Ovary (tissue), 9 donors: Measurements from ENCODE around the gene ATG4D. TPM values are rescaled to one million over a fixed set of nuclear protein-coding genes. Genes with fewer than 3 reads are reported as not detected.

Experiments
- DNase-seq, 5 donors: peaks; one replicate each; pipeline ENCODE4 v3.0.0-alpha.2; 2019 to 2020
- H3K27ac ChIP-seq, 2 donors: fragments of 200-600 bp; one replicate each; pipeline versions ENCODE4 v1.5.1 to v1.8.0; 2019 to 2022
- H3K27me3 ChIP-seq: fragments of 200-600 bp; one replicate; pipeline ENCODE4 v1.8.0; 2022
- H3K36me3 ChIP-seq: fragments of 200-600 bp; sonication (generic); one replicate; pipeline ENCODE4 v1.5.1; 2019
- H3K4me1 ChIP-seq: one replicate; pipeline ENCODE4 v1.8.1; 2013; ENCODE audit warnings: mild to moderate bottlenecking, moderate library complexity; ENCODE audit not compliant: insufficient read depth
- H3K4me3 ChIP-seq: fragments of 200-600 bp; sonication (generic); one replicate; pipeline ENCODE4 v1.5.1; 2017
- H3K9me3 ChIP-seq, 2 donors: fragments of 200-600 bp in 1 of 2; sonication (generic) in 1 of 2; one replicate each; pipeline versions ENCODE4 v1.5.1 to v1.8.1; 2013 to 2019; ENCODE audit warnings: mild to moderate bottlenecking in 1 of 2, moderate library complexity in 1 of 2
- EP300 ChIP-seq: sonication (generic); formaldehyde crosslinking; IDR thresholded peaks from one replicate; pipeline ENCODE4 v1.6.1; 2017; ENCODE audit warnings: antibody characterized with exemption
- POLR2A ChIP-seq: fragments of 450-650 bp; IDR thresholded peaks from one replicate; pipeline ENCODE4 v1.6.1; 2017; ENCODE audit warnings: antibody characterized with exemption, mild to moderate bottlenecking, moderate library complexity
- WGBS, 3 donors: extraction: QIAGEN DNeasy Blood & Tissue Kit in 1 of 3; methylation state at CpG; one replicate each; pipeline versions ENCODE4 v1.1.5 to v1.1.7; 2013 to 2017; 5-methylcytosine and 5-hydroxymethylcytosine counted together
- intact Hi-C, 4 donors: fragments of 100-400 bp; cut with DNase I; formaldehyde crosslinking; loops; one replicate each; pipeline versions ENCODE4 v1.11.0 to v1.15.1; 2022 to 2023
- polyA plus RNA-seq, 2 donors: library from polyadenylated mRNA; stranded (reverse); fragments of 200-250 nt in 1 of 2; fragments of 350-450 nt in 1 of 2; fragmentation: Illumina TruSeq in 1 of 2; extraction: RNeasy Lipid Tissue Mini Kit (QIAGEN cat#74804) in 1 of 2; gene quantifications; one replicate each; pipeline ENCODE4 v1.2.3, GENCODE V29; 2013 to 2014
- total RNA-seq, 7 donors: library from RNA; depleted of rRNA in 2 of 7; stranded (reverse); fragments of >200 nt in 2 of 7; fragmentation: NEBNext Ultra II Directional in 3 of 7; extraction: Animal tissue kit (Norgen Biotek cat#: 25700) in 3 of 7; gene quantifications; one replicate each; pipeline versions ENCODE4 v1.1.0 to v1.2.4, GENCODE V29; 2016 to 2023
- TF ChIP-seq, protein P1 (sequence below), 3 donors: fragments of 450-650 bp in 2 of 3; fragments of 200-600 bp in 1 of 3; IDR thresholded peaks; one replicate each; pipeline versions ENCODE4 v1.5.1 to v1.8.0; 2016 to 2022; ENCODE audit warnings: antibody characterized with exemption in 3 of 3, mild to moderate bottlenecking in 1 of 3
- donor health status: DM: no; HTN: no; CAD: no; lungs with moderate emphysema.
- donor health status: DM: no; HTN: no; CAD: no.
- donor health status: Bipolar disorder and iron deficiency.
- donor health status: DM: yes; HTN: yes; CAD: no.
- donor health status: DM: no; HTN: no; CAD: no.
- donor health status: DM: yes; HTN: yes; CAD: no.

ATG4D gene
- total and polyA plus RNA-seq, 9 donors, result 3.1 to 26.9 (median 21.1) TPM

DNA sequence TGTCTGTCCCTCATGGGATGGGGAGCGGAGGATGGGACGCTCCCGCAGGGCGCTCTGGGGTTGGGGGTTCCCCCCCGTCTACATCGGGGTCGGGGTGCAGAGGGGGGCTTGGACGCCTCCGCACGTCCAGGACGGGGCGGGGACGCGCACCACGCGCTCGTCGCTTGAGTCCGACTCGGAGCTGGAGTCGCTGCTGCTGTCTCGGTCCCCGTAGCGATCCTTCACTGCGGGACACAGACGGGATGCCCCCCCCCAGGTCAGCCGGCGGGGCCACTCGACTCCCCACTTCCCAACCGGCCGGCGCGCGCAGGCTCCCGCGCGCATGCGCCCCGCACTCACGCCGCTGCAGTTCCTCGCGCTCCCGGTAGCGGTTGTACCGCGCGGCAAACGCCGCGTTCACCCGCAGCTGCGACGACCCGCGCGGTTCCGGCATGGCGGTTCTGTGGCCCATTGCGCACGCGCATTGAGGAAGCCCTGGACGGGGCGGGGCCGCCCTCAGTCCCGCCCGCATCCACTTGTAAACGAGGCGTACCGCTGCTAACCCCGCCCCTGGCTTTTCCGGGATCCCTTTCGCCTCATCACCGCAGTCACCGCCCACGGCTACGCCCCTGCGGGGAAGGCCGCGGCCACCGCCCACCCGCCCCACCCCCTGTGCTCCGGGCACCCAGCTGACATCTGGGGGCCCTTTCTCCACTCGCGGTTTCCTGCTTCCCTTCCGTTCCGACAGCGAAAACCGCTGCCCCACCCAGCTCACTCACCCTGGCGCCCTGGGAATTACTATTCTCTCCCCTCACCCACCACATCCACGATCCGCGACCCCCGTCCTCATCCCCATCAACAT, 22.1 kb downstream of the ATG4D start, which contains the start of gene KRI1:
TSS of gene KRI1 (minus strand) at position 444 of the 841 bp plus-strand sequence. CDS start at position 433, 11 bp downstream.
- no peaks in the 10 kb centered on the region for H3K27me3 ChIP-seq
- peak; percentile 98 to 99 (median 99) for DNase-seq
- TF ChIP-seq EP300, result peak; percentile 98
- TF ChIP-seq, protein P1, sequence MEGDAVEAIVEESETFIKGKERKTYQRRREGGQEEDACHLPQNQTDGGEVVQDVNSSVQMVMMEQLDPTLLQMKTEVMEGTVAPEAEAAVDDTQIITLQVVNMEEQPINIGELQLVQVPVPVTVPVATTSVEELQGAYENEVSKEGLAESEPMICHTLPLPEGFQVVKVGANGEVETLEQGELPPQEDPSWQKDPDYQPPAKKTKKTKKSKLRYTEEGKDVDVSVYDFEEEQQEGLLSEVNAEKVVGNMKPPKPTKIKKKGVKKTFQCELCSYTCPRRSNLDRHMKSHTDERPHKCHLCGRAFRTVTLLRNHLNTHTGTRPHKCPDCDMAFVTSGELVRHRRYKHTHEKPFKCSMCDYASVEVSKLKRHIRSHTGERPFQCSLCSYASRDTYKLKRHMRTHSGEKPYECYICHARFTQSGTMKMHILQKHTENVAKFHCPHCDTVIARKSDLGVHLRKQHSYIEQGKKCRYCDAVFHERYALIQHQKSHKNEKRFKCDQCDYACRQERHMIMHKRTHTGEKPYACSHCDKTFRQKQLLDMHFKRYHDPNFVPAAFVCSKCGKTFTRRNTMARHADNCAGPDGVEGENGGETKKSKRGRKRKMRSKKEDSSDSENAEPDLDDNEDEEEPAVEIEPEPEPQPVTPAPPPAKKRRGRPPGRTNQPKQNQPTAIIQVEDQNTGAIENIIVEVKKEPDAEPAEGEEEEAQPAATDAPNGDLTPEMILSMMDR (IDR thresholded peaks at IDR 0.05), result peak; percentile 8 to 72 (median 71)
- peak; percentile 97 for TF ChIP-seq POLR2A
- no peaks in the 10 kb centered on the region for H3K9me3 ChIP-seq
- peaks cover 7% of the 10 kb centered on the region for H3K4me1 ChIP-seq
- H3K4me3 ChIP-seq, result peak within 1 kb of the TSS; percentile 95
- H3K27ac ChIP-seq, result peak within 1 kb of the TSS; percentile 68 to 77
- intact Hi-C loops, result loop anchor here in 2 of 4 donors (5.0 to 10.0 kb wide), 2 partner anchors 63 to 161 kb away; partner anchors contain the start of genes CDC37 (in 1 of the 2) and KEAP1 (in 1 of the 2)
- H3K36me3 ChIP-seq, result no peaks in the 10 kb centered on the region
- WGBS, 3 donors, result 0 to 1% (median 1%) methylated on average over 65 to 94 of the region's 94 CpGs

DNA sequence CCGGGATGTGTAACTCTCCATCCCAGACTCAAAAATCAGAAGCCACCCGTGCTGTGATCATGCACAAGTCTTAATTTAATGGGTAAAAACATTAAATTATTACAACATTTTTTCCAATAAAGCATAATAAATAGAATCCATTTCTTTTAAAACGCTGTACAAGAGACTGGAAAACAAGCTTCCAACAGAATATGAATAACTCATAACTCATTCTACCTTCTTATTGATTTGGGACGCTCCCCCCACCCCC, 22.6 kb downstream of the ATG4D start:
- intact Hi-C loops, result loop anchor here in 2 of 4 donors (5.0 to 10.0 kb wide), 2 partner anchors 64 to 162 kb away; partner anchors contain the start of genes CDC37 (in 1 of the 2) and KEAP1 (in 1 of the 2)

DNA sequence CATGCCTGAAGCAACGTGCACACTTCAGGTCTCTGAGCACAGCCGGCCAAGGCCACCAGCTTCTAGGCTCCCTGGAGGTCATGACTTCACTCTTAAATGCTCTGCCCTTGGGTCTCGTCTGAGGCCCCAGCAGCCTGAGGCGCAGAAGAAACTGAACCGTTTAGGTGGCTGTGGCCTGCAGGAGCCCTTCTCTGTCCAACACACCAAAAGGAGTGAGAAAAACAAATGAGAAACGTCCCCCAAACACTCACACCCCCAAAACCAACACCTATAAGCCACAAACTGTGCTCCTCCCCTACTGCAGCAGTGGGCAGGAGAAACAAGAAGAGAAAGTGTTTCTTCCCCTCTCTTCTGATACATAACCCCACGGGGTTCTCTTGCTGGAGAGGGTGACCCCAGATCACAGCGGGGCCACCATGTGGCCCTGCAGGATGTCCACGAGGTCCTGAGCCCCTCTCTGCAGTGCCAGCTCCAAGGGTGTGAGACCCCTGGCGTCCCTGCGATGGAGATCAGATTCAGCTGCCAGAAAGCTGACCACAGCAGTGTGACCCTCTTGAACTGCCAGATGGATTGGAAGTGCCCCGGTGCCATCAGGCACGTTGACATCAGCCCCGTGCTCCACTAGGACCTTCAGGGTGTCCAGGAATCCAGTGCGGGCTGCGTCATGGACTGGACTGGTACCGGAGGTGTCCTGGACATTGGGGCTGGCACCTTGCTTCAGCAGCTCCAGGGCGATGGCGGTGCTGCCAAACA, 23.1 kb downstream of the ATG4D start:
- DNase-seq, result peak; percentile 41 to 62 (median 56)
- H3K27ac ChIP-seq, result peak overlapping the region in 1 of 2 donors; percentile 77
- H3K27me3 ChIP-seq, result no peaks in the 10 kb centered on the region
- no peaks in the 10 kb centered on the region for H3K9me3 ChIP-seq
- H3K36me3 ChIP-seq, result no peaks in the 10 kb centered on the region
- H3K4me3 ChIP-seq, result no peak overlapping the region
- intact Hi-C loops, result loop anchor here in 2 of 4 donors (5.0 to 10.0 kb wide), 2 partner anchors 65 to 162 kb away; partner anchors contain the start of genes CDC37 (in 1 of the 2) and KEAP1 (in 1 of the 2)
- 63 to 69% (median 66%) methylated on average over 19 of the region's 19 CpGs for WGBS, 3 donors
- peaks cover 7% of the 10 kb centered on the region for H3K4me1 ChIP-seq
- no peak for TF ChIP-seq POLR2A
- TF ChIP-seq, protein P1 (IDR thresholded peaks at IDR 0.05), result no peak
- no peak for TF ChIP-seq EP300

More for the DNA sequence above, 22.6 kb downstream of the ATG4D start:
- H3K4me3 ChIP-seq, result peak overlapping the region; percentile 95
- no peak for DNase-seq
- H3K9me3 ChIP-seq, result no peaks in the 10 kb centered on the region
- 3 to 4% (median 4%) methylated on average over 4 of the region's 4 CpGs for WGBS, 3 donors
- no peaks in the 10 kb centered on the region for H3K27me3 ChIP-seq
- TF ChIP-seq EP300, result no peak
- TF ChIP-seq, protein P1 (IDR thresholded peaks at IDR 0.05), result no peak
- no peak for TF ChIP-seq POLR2A
- H3K27ac ChIP-seq, result peak overlapping the region in 1 of 2 donors; percentile 77
- H3K4me1 ChIP-seq, result peaks cover 7% of the 10 kb centered on the region
- H3K36me3 ChIP-seq, result no peaks in the 10 kb centered on the region

DNA sequence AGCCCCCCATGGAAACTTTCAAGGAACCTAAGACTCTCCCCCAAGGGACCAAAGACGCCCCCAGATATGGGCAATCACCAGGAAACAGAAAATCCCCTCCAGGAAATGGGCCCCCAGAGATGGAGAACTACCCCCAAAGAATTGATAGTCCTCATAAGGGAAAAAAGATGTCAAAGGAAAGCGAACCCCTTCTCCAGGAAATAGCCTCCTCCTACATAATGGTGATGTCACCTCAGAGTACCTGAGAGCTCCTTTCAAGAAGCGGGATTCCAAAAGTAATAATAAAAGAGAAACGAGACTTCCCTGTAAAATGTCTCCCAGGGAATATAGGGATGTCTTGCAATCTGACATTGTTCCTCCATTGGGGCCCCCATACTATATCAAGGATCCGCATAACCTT, 24.0 kb downstream of the ATG4D start:
- no peak overlapping the region for H3K4me3 ChIP-seq
- H3K4me1 ChIP-seq, result peaks cover 7% of the 10 kb centered on the region
- 49 to 50% (median 49%) methylated on average over 5 of the region's 5 CpGs for WGBS, 3 donors
- intact Hi-C loops, result loop anchor here in 2 of 4 donors (5.0 to 10.0 kb wide), 2 partner anchors 65 to 163 kb away; partner anchors contain the start of genes CDC37 (in 1 of the 2) and KEAP1 (in 1 of the 2)
- DNase-seq, result no peak
- TF ChIP-seq, protein P1 (IDR thresholded peaks at IDR 0.05), result no peak
- TF ChIP-seq EP300 (no peak), POLR2A (no peak)
- peak overlapping the region in 1 of 2 donors; percentile 64 for H3K27ac ChIP-seq
- H3K27me3 ChIP-seq, result no peaks in the 10 kb centered on the region
- no peaks in the 10 kb centered on the region for H3K9me3 ChIP-seq
- H3K36me3 ChIP-seq, result no peaks in the 10 kb centered on the region
